Smooth muscle cell (in vitro differentiated cells): ENCODE data around the gene CCDC157. TPM values are rescaled to one million over a fixed set of nuclear protein-coding genes. Genes with fewer than 3 reads are reported as not detected.

ENCODE experiments used
- DNase-seq: peaks from one replicate; lab custom pipeline; 2025; ENCODE audit not compliant: unreplicated experiment; lab: John Stamatoyannopoulos, UW
- H2AFZ ChIP-seq: fragments of 200-600 bp; sonication (generic); 2 replicates; pipeline ENCODE4 v1.6.0; 2016; ENCODE audit warnings: antibody characterized with exemption, low read depth, mild to moderate bottlenecking
- H3F3A ChIP-seq: fragments of 200-600 bp; sonication (generic); 2 replicates; pipeline ENCODE4 v1.6.0; 2017; ENCODE audit warnings: antibody characterized with exemption, low read depth
- H3K27ac ChIP-seq: fragments of 200-600 bp; sonication (generic); 2 replicates; pipeline ENCODE4 v1.5.1; 2016; ENCODE audit warnings: low read depth, mild to moderate bottlenecking
- H3K27me3 ChIP-seq: fragments of 200-600 bp; sonication (generic); 2 replicates; pipeline ENCODE4 v1.6.1; 2016; ENCODE audit warnings: low read depth, mild to moderate bottlenecking
- H3K36me3 ChIP-seq: fragments of 200-600 bp; sonication (generic); 2 replicates; pipeline ENCODE4 v1.5.1; 2016; ENCODE audit warnings: low read depth
- H3K4me1 ChIP-seq: fragments of 200-600 bp; sonication (generic); 2 replicates; pipeline ENCODE4 v1.5.1; 2016; ENCODE audit warnings: low read depth
- H3K4me2 ChIP-seq: fragments of 200-600 bp; sonication (generic); 2 replicates; pipeline ENCODE4 v1.6.0; 2016; ENCODE audit warnings: mild to moderate bottlenecking
- H3K4me3 ChIP-seq: fragments of 200-600 bp; sonication (generic); 2 replicates; pipeline ENCODE4 v1.5.1; 2016; ENCODE audit warnings: mild to moderate bottlenecking
- H3K79me2 ChIP-seq: fragments of 200-600 bp; sonication (generic); 2 replicates; pipeline ENCODE4 v1.6.0; 2016; ENCODE audit warnings: low read depth, mild to moderate bottlenecking
- H3K9ac ChIP-seq: fragments of 200-600 bp; sonication (generic); 2 replicates; pipeline ENCODE4 v1.6.0; 2016; ENCODE audit warnings: low read depth
- H3K9me3 ChIP-seq: fragments of 200-600 bp; sonication (generic); replicated peaks from 2 replicates; pipeline ENCODE4 v1.5.1; 2016; ENCODE audit warnings: low read depth
- H4K20me1 ChIP-seq: fragments of 200-600 bp; sonication (generic); 2 replicates; pipeline ENCODE4 v1.6.0; 2016; ENCODE audit warnings: low read depth
- CTCF ChIP-seq: fragments of 200-600 bp; sonication (generic); IDR thresholded peaks from 2 replicates; pipeline ENCODE4 v1.5.1; 2017; ENCODE audit warnings: borderline replicate concordance, mild to moderate bottlenecking, antibody characterized with exemption; ENCODE audit not compliant: insufficient read depth, poor library complexity, severe bottlenecking
- WGBS: methylation state at CpG from one replicate; pipeline ENCODE4 v1.1.7; 2016; ENCODE audit warnings: low lambda C conversion rate; 5-methylcytosine and 5-hydroxymethylcytosine counted together
- polyA plus RNA-seq: library from polyadenylated mRNA; unstranded; fragments of >200 nt; fragmentation: Nextera tagmentation; extraction: Ambion mirVana; gene quantifications from 2 replicates; pipeline ENCODE4 v1.2.1, GENCODE V29; 2016
- total RNA-seq: library from RNA; depleted of rRNA; stranded (reverse); fragments of >200 nt; gene quantifications from 2 replicates; pipeline ENCODE4 v1.2.3, GENCODE V29; 2014

The CCDC157 gene
- total and polyA plus RNA-seq, 2 experiments from 2014 or later: 2.5 to 4.8 TPM

- Histone ChIP-seq H2AFZ (no peak overlapping the region), H3K9me3 (no peaks in the 10 kb centered on the region), H3K36me3 (peaks cover 18% of the 10 kb centered on the region), H3K79me2 (no peaks in the 10 kb centered on the region), H3K27me3 (no peaks in the 10 kb centered on the region), H3K4me3 (no peak overlapping the region), H4K20me1 (peaks cover 3% of the 10 kb centered on the region), H3K4me1 (no peaks in the 10 kb centered on the region), H3K27ac (no peak overlapping the region), H3K9ac (no peak overlapping the region), H3F3A (peaks cover 7% of the 10 kb centered on the region), H3K4me2 (no peak overlapping the region)
- 92% methylated on average over 2 of the region's 2 CpGs for WGBS
- TF ChIP-seq CTCF: no peak
- DNase-seq: no peak
These were observed 23.7 kb upstream of the CCDC157 start for GRCh38 chr22:30332994-30333706.

- Histone ChIP-seq H3K36me3 (peaks cover 18% of the 10 kb centered on the region), H3K4me1 (no peaks in the 10 kb centered on the region), H4K20me1 (peaks cover 3% of the 10 kb centered on the region), H3K79me2 (no peaks in the 10 kb centered on the region), H2AFZ (no peak overlapping the region), H3K4me3 (no peak overlapping the region), H3K4me2 (no peak overlapping the region), H3K9ac (no peak overlapping the region), H3K9me3 (no peaks in the 10 kb centered on the region), H3F3A (peaks cover 7% of the 10 kb centered on the region), H3K27me3 (no peaks in the 10 kb centered on the region), H3K27ac (no peak overlapping the region)
- no peak for DNase-seq
- no peak for TF ChIP-seq CTCF
- 98% methylated on average over 3 of the region's 3 CpGs for WGBS
These were observed 23.1 kb upstream of the CCDC157 start for GRCh38 chr22:30333707-30334087.

GRCh38 chr22:30334646-30335045 is 22.2 kb upstream of the CCDC157 start:
- H3K79me2 ChIP-seq: no peaks in the 10 kb centered on the region
- H3K27ac ChIP-seq: no peak overlapping the region
- no peak for TF ChIP-seq CTCF
- no peak overlapping the region for H3K9ac ChIP-seq
- no peak overlapping the region for H2AFZ ChIP-seq
- no peaks in the 10 kb centered on the region for H3K27me3 ChIP-seq
- WGBS: 98% methylated on average over 4 of the region's 4 CpGs
- H3K9me3 ChIP-seq: no peaks in the 10 kb centered on the region
- H3K4me1 ChIP-seq: no peaks in the 10 kb centered on the region
- no peak overlapping the region for H3K4me2 ChIP-seq
- peaks cover 3% of the 10 kb centered on the region for H4K20me1 ChIP-seq
- no peak overlapping the region for H3K4me3 ChIP-seq
- H3K36me3 ChIP-seq: peaks cover 18% of the 10 kb centered on the region
- no peak for DNase-seq
- H3F3A ChIP-seq: peaks cover 7% of the 10 kb centered on the region

GRCh38 chr22:30335236-30335635 is 21.6 kb upstream of the CCDC157 start:
- Histone ChIP-seq H4K20me1 (peaks cover 3% of the 10 kb centered on the region), H3K79me2 (no peaks in the 10 kb centered on the region), H3K9ac (no peak overlapping the region), H3K4me1 (no peaks in the 10 kb centered on the region), H3F3A (peaks cover 7% of the 10 kb centered on the region), H2AFZ (no peak overlapping the region), H3K27ac (no peak overlapping the region), H3K36me3 (peaks cover 23% of the 10 kb centered on the region), H3K9me3 (no peaks in the 10 kb centered on the region), H3K4me3 (no peak overlapping the region), H3K27me3 (no peaks in the 10 kb centered on the region), H3K4me2 (no peak overlapping the region)
- no peak for TF ChIP-seq CTCF
- WGBS: 96% methylated on average over 1 of the region's 1 CpG
- no peak for DNase-seq
